Thymus (tissue), 11 donors: ENCODE data around the gene JAKMIP1. TPM values are rescaled to one million over a fixed set of nuclear protein-coding genes. Genes with fewer than 3 reads are reported as not detected.
"Not testable (repeated sequence)": the region's sequence is repeated elsewhere in the genome, so short reads cannot be mapped to it uniquely, and the experiment has no call there.

Experiments used
- DNase-seq, 9 donors: peaks; one replicate each; pipeline ENCODE4 v3.0.0-alpha.2; 2013; ENCODE audit warnings: low spot score in 9 of 9, low read depth in 6 of 9, missing footprints in 1 of 9
- H3K27ac ChIP-seq, 2 donors: one replicate each; pipeline ENCODE4 v1.5.1; 2013; ENCODE audit warnings: control low read depth in 1 of 2, low read depth in 1 of 2, low read length in 1 of 2, mild to moderate bottlenecking in 1 of 2, moderate library complexity in 1 of 2
- H3K27me3 ChIP-seq, 2 donors: one replicate each; pipeline ENCODE4 v1.5.1; 2013; ENCODE audit warnings: low read length in 1 of 2; ENCODE audit not compliant: control insufficient read depth in 2 of 2, insufficient read depth in 1 of 2
- H3K36me3 ChIP-seq, 2 donors: one replicate each; pipeline ENCODE4 v1.5.1; 2013; ENCODE audit warnings: low read length in 1 of 2, mild to moderate bottlenecking in 1 of 2, moderate library complexity in 1 of 2; ENCODE audit not compliant: control insufficient read depth in 2 of 2, insufficient read depth in 2 of 2
- H3K4me1 ChIP-seq, 2 donors: one replicate each; pipeline ENCODE4 v1.5.1; 2013; ENCODE audit warnings: low read length in 2 of 2; ENCODE audit not compliant: control insufficient read depth in 2 of 2, insufficient read depth in 2 of 2
- H3K4me3 ChIP-seq, 2 donors: one replicate each; pipeline ENCODE4 v1.5.1; 2013; ENCODE audit warnings: low read length in 2 of 2, control low read depth in 1 of 2, mild to moderate bottlenecking in 1 of 2
- H3K9me3 ChIP-seq, 2 donors: one replicate each; pipeline ENCODE4 v1.5.1; 2013; ENCODE audit warnings: low read length in 1 of 2, mild to moderate bottlenecking in 1 of 2; ENCODE audit not compliant: control insufficient read depth in 2 of 2, insufficient read depth in 1 of 2
- WGBS: extraction: QIAGEN DNeasy Blood & Tissue Kit; methylation state at CpG from one replicate; pipeline ENCODE4 v1.1.7; 2013; 5-methylcytosine and 5-hydroxymethylcytosine counted together
- polyA plus RNA-seq: library from polyadenylated mRNA; stranded (reverse); fragments of 200-250 nt; gene quantifications from one replicate; pipeline ENCODE4 v1.2.3, GENCODE V29; 2013
- total RNA-seq: library from RNA; stranded (reverse); fragments of 120-200 nt; gene quantifications from one replicate; pipeline ENCODE4 v1.2.4, GENCODE V29; 2013
- donor health status: healthy.

Gene JAKMIP1
- total and polyA plus RNA-seq, 2 donors, result 0.19 to 1.5 TPM

- Histone ChIP-seq H3K9me3 (no peaks in the 10 kb centered on the region), H3K27me3 (peaks cover 0 to 2% of the 10 kb centered on the region in 2 donors), H3K36me3 (no peaks in the 10 kb centered on the region), H3K4me1 (no peaks in the 10 kb centered on the region), H3K27ac (no peak overlapping the region), H3K4me3 (no peak overlapping the region)
- 92% methylated on average over 18 of the region's 18 CpGs for WGBS
- DNase-seq, result no peak
Observed at GRCh38 chr4:6150046-6150735, 50.2 kb downstream of the JAKMIP1 start.

- no peaks in the 10 kb centered on the region for H3K4me1 ChIP-seq
- 81% methylated on average over 20 of the region's 20 CpGs for WGBS
- DNase-seq, result no peak
Observed at GRCh38 chr4:6148506-6149205, 51.7 kb downstream of the JAKMIP1 start.

GRCh38 chr4:6147441-6147840 is 52.9 kb downstream of the JAKMIP1 start:
- no peak for DNase-seq
- H3K4me3 ChIP-seq, result no peak overlapping the region
- no peaks in the 10 kb centered on the region for H3K27me3 ChIP-seq
- H3K36me3 ChIP-seq, result no peaks in the 10 kb centered on the region
- no peaks in the 10 kb centered on the region for H3K9me3 ChIP-seq
- no peak overlapping the region for H3K27ac ChIP-seq
- WGBS, result 81% methylated on average over 6 of the region's 6 CpGs
- no peaks in the 10 kb centered on the region for H3K4me1 ChIP-seq

More at GRCh38 chr4:6148506-6149205, 51.7 kb downstream of the JAKMIP1 start:
- Histone ChIP-seq H3K27me3 (no peaks in the 10 kb centered on the region), H3K36me3 (no peaks in the 10 kb centered on the region), H3K9me3 (no peaks in the 10 kb centered on the region), H3K4me3 (no peak overlapping the region), H3K27ac (no peak overlapping the region)

- 81% methylated on average over 3 of the region's 3 CpGs for WGBS
- H3K4me3 ChIP-seq, result no peak overlapping the region
- H3K9me3 ChIP-seq, result no peaks in the 10 kb centered on the region
- no peaks in the 10 kb centered on the region for H3K36me3 ChIP-seq
- no peaks in the 10 kb centered on the region for H3K4me1 ChIP-seq
- no peak overlapping the region for H3K27ac ChIP-seq
- no peak for DNase-seq
- H3K27me3 ChIP-seq, result no peaks in the 10 kb centered on the region
Observed at GRCh38 chr4:6143603-6144181, 56.7 kb downstream of the JAKMIP1 start.

GRCh38 chr4:6142935-6143602 is 57.3 kb downstream of the JAKMIP1 start:
- no peaks in the 10 kb centered on the region for H3K9me3 ChIP-seq
- H3K27me3 ChIP-seq, result no peaks in the 10 kb centered on the region
- no peaks in the 10 kb centered on the region for H3K4me1 ChIP-seq
- no peaks in the 10 kb centered on the region for H3K36me3 ChIP-seq
- DNase-seq, result no peak
- 93% methylated on average over 8 of the region's 8 CpGs for WGBS
- H3K27ac ChIP-seq, result no peak overlapping the region
- no peak overlapping the region for H3K4me3 ChIP-seq

GRCh38 chr4:6142511-6142910 is 57.8 kb downstream of the JAKMIP1 start:
- Histone ChIP-seq H3K4me3 (no peak overlapping the region), H3K9me3 (no peaks in the 10 kb centered on the region), H3K27ac (no peak overlapping the region), H3K36me3 (no peaks in the 10 kb centered on the region), H3K27me3 (no peaks in the 10 kb centered on the region), H3K4me1 (no peaks in the 10 kb centered on the region)
- 94% methylated on average over 7 of the region's 7 CpGs for WGBS
- no peak for DNase-seq

GRCh38 chr4:6141554-6141953 is 58.8 kb downstream of the JAKMIP1 start:
- peaks cover 0 to 2% of the 10 kb centered on the region in 2 donors for H3K27me3 ChIP-seq
- H3K4me1 ChIP-seq, result no peaks in the 10 kb centered on the region
- WGBS, result 84% methylated on average over 9 of the region's 9 CpGs
- H3K9me3 ChIP-seq, result no peaks in the 10 kb centered on the region
- no peak overlapping the region for H3K4me3 ChIP-seq
- DNase-seq, result no peak
- H3K27ac ChIP-seq, result no peak overlapping the region
- no peaks in the 10 kb centered on the region for H3K36me3 ChIP-seq

GRCh38 chr4:6141021-6141420 is 59.3 kb downstream of the JAKMIP1 start:
- H3K36me3 ChIP-seq, DNase-seq, H3K27me3 ChIP-seq, H3K4me3 ChIP-seq, H3K27ac ChIP-seq, H3K9me3 ChIP-seq, H3K4me1 ChIP-seq: not testable (repeated sequence)
- WGBS, result 95% methylated on average over 14 of the region's 14 CpGs

GRCh38 chr4:6137747-6138135 is 62.6 kb downstream of the JAKMIP1 start:
- Histone ChIP-seq H3K27ac (no peak overlapping the region), H3K36me3 (no peaks in the 10 kb centered on the region), H3K4me1 (no peaks in the 10 kb centered on the region), H3K27me3 (peaks cover 0 to 2% of the 10 kb centered on the region in 2 donors), H3K4me3 (no peak overlapping the region), H3K9me3 (no peaks in the 10 kb centered on the region)
- no peak for DNase-seq
- 94% methylated on average over 3 of the region's 3 CpGs for WGBS
